Coronary artery (tissue), 2 donors: ENCODE data around the gene TIMM13.
"Not testable (repeated sequence)": the region's sequence is repeated elsewhere in the genome, so short reads cannot be mapped to it uniquely, and the experiment has no call there.

Experiments used
- DNase-seq: peaks from one replicate; pipeline ENCODE4 v3.0.0-alpha.2; 2017; ENCODE audit warnings: low spot score
- H3K27ac ChIP-seq, 2 donors: fragments of 200-600 bp; sonication (generic); one replicate each; pipeline ENCODE4 v1.5.1; 2016 to 2019
- H3K4me3 ChIP-seq: fragments of 200-600 bp; sonication (generic); 2 replicates; pipeline ENCODE4 v1.5.1; 2016; ENCODE audit warnings: mild to moderate bottlenecking, moderate library complexity
- CTCF ChIP-seq: fragments of 200-600 bp; sonication (generic); IDR thresholded peaks from one replicate; pipeline ENCODE4 v1.5.1; 2019; ENCODE audit warnings: antibody characterized with exemption

The TIMM13 gene

GRCh38 chr19:2409352-2409912 lies 18.0 kb downstream of the TIMM13 start:
- Histone ChIP-seq H3K27ac (no peak overlapping the region), H3K4me3 (no peak overlapping the region)
- no peak for TF ChIP-seq CTCF
- no peak for DNase-seq

- no peak for DNase-seq
- TF ChIP-seq CTCF, result no peak
- H3K4me3 ChIP-seq, result no peak overlapping the region
- H3K27ac ChIP-seq, result no peak overlapping the region
Measured at GRCh38 chr19:2408247-2408646, 19.1 kb downstream of the TIMM13 start.

- TF ChIP-seq CTCF, result no peak
- H3K27ac ChIP-seq, result no peak overlapping the region
- no peak overlapping the region for H3K4me3 ChIP-seq
- DNase-seq, result no peak
Measured at GRCh38 chr19:2399582-2399981, 27.8 kb downstream of the TIMM13 start.

GRCh38 chr19:2398735-2399305 lies 28.6 kb downstream of the TIMM13 start:
- TF ChIP-seq CTCF, result no peak
- H3K27ac ChIP-seq, result no peak overlapping the region
- no peak for DNase-seq

GRCh38 chr19:2397173-2397572 lies 30.2 kb downstream of the TIMM13 start:
- not testable (repeated sequence) for H3K27ac ChIP-seq, DNase-seq, H3K4me3 ChIP-seq

More at GRCh38 chr19:2398735-2399305, 28.6 kb downstream of the TIMM13 start:
- no peak overlapping the region for H3K4me3 ChIP-seq

- H3K27ac ChIP-seq, DNase-seq: not testable (repeated sequence)
Measured at GRCh38 chr19:2395293-2395829, 32.0 kb downstream of the TIMM13 start.

GRCh38 chr19:2394442-2395292 lies 32.7 kb downstream of the TIMM13 start:
- no peak for TF ChIP-seq CTCF
- Histone ChIP-seq H3K27ac (peak overlapping the region in 1 of 2 donors; percentile 43), H3K4me3 (peak overlapping the region; percentile 54)
- no peak for DNase-seq

More at GRCh38 chr19:2395293-2395829, 32.0 kb downstream of the TIMM13 start:
- H3K4me3 ChIP-seq, result not testable (repeated sequence)
